HL-60 (cell line): ENCODE data around the gene KIFC3.

Experiments
- DNase-seq, 2 experiments: peaks; one replicate each; pipeline ENCODE4 v3.0.0-alpha.2; 2010 to 2020; ENCODE audit warnings: low read depth in 1 of 2, low spot score in 1 of 2
- H3K27ac ChIP-seq: fragments of 250-450 bp; sonication (Bioruptor Pico); replicated peaks from 2 replicates; pipeline ENCODE4 v1.5.1; 2020; ENCODE audit warnings: mild to moderate bottlenecking, moderate library complexity
- H3K27me3 ChIP-seq: fragments of 250-450 bp; sonication (Bioruptor Pico); 2 replicates; pipeline ENCODE4 v1.5.1; 2021; ENCODE audit warnings: mild to moderate bottlenecking, moderate library complexity; ENCODE audit not compliant: insufficient read depth, poor library complexity, severe bottlenecking
- H3K4me3 ChIP-seq: replicated peaks from 2 replicates; pipeline ENCODE4 v1.5.1; 2011; ENCODE audit warnings: mild to moderate bottlenecking, control low read depth, low read length; ENCODE audit not compliant: insufficient read depth
- GABPA ChIP-seq: IDR thresholded peaks from 2 replicates; pipeline ENCODE4 v1.6.1; 2012; ENCODE audit warnings: low read depth
- POLR2AphosphoS5 ChIP-seq: IDR thresholded peaks from 2 replicates; pipeline ENCODE4 v1.6.1; 2012; ENCODE audit warnings: low read depth
- SPI1 ChIP-seq: IDR thresholded peaks from 2 replicates; pipeline ENCODE4 v1.6.1; 2012; ENCODE audit warnings: low read depth, mild to moderate bottlenecking, borderline replicate concordance
- TF ChIP-seq, protein P1 (sequence below): IDR thresholded peaks from one replicate; pipeline ENCODE4 v1.5.1; 2011; ENCODE audit warnings: low read length, control low read depth, inconsistent platforms; ENCODE audit not compliant: insufficient read depth
- TF ChIP-seq, protein P2 (sequence below): IDR thresholded peaks from 2 replicates; pipeline ENCODE4 v1.6.1; 2012; ENCODE audit warnings: low read depth; ENCODE audit not compliant: insufficient replicate concordance

The KIFC3 gene

DNA sequence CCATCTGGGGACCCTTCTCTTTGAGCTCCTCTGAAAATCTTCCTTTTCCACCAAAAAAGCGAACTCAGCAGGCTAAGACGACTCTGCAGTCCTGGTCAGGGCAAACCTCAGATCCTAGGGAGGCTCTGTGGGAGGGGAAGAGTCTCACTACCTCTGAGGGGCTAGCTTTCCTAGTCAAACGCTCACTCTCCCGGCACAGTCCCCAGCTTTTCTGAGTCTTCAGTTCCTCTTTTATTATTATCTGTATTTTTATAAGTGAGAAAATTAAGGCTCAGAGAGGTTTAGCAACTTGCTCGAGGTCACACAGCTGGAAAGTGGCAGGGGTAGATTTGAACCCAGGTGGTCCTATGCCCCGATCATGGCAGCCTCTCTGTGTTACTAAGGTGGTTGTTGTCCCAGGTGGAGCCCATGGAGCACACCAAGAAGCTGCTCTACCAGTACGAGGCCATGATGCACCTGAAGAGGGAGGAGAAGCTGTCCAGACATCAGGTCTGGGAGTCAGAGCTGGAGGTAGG, 75.8 kb downstream of the KIFC3 start:
- no peak overlapping the region for H3K27ac ChIP-seq
- DNase-seq, result no peak
- H3K27me3 ChIP-seq, result no peaks in the 10 kb centered on the region
- H3K4me3 ChIP-seq, result no peak overlapping the region
- TF ChIP-seq, protein P1, sequence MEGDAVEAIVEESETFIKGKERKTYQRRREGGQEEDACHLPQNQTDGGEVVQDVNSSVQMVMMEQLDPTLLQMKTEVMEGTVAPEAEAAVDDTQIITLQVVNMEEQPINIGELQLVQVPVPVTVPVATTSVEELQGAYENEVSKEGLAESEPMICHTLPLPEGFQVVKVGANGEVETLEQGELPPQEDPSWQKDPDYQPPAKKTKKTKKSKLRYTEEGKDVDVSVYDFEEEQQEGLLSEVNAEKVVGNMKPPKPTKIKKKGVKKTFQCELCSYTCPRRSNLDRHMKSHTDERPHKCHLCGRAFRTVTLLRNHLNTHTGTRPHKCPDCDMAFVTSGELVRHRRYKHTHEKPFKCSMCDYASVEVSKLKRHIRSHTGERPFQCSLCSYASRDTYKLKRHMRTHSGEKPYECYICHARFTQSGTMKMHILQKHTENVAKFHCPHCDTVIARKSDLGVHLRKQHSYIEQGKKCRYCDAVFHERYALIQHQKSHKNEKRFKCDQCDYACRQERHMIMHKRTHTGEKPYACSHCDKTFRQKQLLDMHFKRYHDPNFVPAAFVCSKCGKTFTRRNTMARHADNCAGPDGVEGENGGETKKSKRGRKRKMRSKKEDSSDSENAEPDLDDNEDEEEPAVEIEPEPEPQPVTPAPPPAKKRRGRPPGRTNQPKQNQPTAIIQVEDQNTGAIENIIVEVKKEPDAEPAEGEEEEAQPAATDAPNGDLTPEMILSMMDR, result no peak
- TF ChIP-seq POLR2AphosphoS5 (no peak), SPI1 (no peak), GABPA (no peak)
- TF ChIP-seq, protein P2, sequence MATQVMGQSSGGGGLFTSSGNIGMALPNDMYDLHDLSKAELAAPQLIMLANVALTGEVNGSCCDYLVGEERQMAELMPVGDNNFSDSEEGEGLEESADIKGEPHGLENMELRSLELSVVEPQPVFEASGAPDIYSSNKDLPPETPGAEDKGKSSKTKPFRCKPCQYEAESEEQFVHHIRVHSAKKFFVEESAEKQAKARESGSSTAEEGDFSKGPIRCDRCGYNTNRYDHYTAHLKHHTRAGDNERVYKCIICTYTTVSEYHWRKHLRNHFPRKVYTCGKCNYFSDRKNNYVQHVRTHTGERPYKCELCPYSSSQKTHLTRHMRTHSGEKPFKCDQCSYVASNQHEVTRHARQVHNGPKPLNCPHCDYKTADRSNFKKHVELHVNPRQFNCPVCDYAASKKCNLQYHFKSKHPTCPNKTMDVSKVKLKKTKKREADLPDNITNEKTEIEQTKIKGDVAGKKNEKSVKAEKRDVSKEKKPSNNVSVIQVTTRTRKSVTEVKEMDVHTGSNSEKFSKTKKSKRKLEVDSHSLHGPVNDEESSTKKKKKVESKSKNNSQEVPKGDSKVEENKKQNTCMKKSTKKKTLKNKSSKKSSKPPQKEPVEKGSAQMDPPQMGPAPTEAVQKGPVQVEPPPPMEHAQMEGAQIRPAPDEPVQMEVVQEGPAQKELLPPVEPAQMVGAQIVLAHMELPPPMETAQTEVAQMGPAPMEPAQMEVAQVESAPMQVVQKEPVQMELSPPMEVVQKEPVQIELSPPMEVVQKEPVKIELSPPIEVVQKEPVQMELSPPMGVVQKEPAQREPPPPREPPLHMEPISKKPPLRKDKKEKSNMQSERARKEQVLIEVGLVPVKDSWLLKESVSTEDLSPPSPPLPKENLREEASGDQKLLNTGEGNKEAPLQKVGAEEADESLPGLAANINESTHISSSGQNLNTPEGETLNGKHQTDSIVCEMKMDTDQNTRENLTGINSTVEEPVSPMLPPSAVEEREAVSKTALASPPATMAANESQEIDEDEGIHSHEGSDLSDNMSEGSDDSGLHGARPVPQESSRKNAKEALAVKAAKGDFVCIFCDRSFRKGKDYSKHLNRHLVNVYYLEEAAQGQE, result no peak

DNA sequence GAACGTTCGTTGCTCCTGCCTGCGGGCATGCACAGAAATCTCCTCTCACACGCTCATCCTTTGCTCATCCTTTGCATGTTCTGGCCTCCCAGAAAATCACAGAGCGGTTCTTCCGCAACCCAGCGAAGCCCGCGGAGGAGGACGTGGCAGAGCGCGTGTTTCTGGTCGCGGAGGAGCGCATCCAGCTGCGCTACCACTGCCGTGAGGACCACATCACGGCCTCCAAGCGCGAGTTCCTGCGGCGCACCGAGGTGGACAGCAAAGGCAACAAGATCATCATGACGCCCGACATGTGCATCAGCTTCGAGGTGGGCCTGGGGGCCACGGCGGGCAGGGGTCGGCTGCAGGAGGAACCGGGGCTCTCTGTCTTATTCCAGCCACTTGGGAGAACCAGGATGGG, 76.3 kb downstream of the KIFC3 start:
- Histone ChIP-seq H3K27me3 (no peaks in the 10 kb centered on the region), H3K27ac (no peak overlapping the region), H3K4me3 (no peak overlapping the region)
- no peak for DNase-seq
- TF ChIP-seq, protein P2, result no peak
- TF ChIP-seq, protein P1, result no peak
- no peak for TF ChIP-seq POLR2AphosphoS5

DNA sequence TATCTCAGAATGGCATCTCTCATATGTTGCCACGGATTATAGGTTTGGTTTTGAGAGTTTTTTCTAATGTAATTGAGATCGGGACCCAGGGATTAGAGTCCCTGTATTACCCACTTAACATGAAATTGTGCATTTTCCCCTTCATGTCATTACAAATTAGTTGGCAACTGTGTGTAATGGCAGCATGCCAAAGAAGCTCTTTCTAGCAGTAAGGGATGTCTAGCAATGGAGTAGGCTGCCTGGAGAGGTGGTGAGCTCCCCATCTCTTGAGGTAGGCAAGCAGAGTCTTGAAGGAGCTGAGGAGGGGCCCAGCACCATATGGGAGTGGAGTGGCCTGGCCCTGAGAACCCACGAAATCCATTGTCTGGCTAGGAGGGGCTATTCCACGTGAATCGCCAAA, 76.7 kb downstream of the KIFC3 start:
- TF ChIP-seq, protein P2, result no peak
- no peak for TF ChIP-seq POLR2AphosphoS5
- TF ChIP-seq, protein P1, result no peak
- no peak for TF ChIP-seq GABPA
- no peak for TF ChIP-seq SPI1

More for the DNA sequence above, 76.7 kb downstream of the KIFC3 start:
- no peak overlapping the region for H3K27ac ChIP-seq
- DNase-seq, result no peak
- H3K27me3 ChIP-seq, result no peaks in the 10 kb centered on the region
- no peak overlapping the region for H3K4me3 ChIP-seq
